GDM1 (cell line): ENCODE data around the gene FAM136A.
"Not testable (repeated sequence)": the region's sequence is repeated elsewhere in the genome, so short reads cannot be mapped to it uniquely, and the experiment has no call there.

Experiments
- DNase-seq: peaks from one replicate; lab custom pipeline; 2025; lab: John Stamatoyannopoulos, UW

Gene FAM136A

DNA sequence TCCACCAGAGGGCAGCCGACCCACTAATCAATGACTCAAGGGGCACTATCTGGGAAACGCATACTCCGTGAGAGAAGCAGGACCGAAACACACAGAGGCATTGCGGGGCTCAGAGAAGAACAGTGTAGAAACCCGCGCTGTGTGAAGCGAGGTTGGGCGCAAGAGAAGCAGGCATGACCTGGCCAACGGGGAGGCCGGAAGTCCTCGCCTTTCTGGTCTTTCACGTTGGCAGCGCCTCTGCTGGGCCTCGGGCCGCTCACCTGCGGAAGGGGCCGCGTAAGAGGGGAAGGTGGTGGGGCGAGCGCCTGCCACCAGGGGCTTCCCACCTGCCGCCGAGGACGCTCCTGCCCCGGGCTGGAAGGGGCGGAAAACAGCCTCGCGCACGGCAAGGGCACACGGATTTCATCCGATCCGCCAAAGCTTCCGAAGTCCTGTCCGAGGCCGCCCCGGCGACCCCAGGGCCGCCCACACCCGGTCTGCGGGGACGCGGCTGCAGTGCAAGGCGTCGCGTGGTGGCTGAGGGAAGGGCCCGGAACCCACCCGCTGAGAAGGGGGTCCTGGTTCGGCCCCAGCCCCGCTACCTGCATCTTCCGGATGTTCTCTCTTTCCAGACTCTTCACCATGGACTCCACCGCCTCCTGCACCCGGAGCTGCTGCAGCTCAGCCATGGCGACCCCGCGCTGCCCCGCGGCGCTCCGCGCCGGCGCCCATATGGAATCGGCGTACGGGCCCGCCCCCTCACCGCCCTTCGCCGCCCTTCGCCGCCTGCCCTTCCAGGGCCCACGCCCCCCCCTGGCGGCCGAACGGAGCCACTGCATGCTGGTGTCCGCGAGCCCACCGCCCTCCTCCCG, at the start of gene FAM136A:
TSS of gene FAM136A (minus strand) at position 724 of the 851 bp plus-strand sequence. CDS start at position 668, 56 bp downstream.
- DNase-seq = peak; percentile 80

- no peak for DNase-seq
These were observed 48.2 kb upstream of the FAM136A start for GRCh38 chr2:70349921-70350685.

GRCh38 chr2:70347831-70348230, 46.0 kb upstream of the FAM136A start:
- no peak for DNase-seq

GRCh38 chr2:70344195-70344594, 42.3 kb upstream of the FAM136A start:
- no peak for DNase-seq

DNA sequence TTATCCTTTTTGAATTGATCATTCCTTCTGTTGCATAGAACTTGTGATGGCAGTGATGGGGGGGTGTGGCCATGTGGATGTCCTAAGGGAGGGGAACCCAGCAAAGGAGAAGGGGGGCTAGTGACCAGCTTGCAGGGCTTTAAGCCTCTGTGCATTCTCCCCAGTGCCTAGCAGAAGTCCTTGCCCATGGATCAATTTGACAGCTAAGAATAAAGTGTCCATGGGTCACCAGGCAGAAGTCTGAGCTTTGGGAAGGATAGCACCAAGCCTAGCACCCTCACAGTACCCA, 39.6 kb upstream of the FAM136A start:
- DNase-seq = no peak

DNA sequence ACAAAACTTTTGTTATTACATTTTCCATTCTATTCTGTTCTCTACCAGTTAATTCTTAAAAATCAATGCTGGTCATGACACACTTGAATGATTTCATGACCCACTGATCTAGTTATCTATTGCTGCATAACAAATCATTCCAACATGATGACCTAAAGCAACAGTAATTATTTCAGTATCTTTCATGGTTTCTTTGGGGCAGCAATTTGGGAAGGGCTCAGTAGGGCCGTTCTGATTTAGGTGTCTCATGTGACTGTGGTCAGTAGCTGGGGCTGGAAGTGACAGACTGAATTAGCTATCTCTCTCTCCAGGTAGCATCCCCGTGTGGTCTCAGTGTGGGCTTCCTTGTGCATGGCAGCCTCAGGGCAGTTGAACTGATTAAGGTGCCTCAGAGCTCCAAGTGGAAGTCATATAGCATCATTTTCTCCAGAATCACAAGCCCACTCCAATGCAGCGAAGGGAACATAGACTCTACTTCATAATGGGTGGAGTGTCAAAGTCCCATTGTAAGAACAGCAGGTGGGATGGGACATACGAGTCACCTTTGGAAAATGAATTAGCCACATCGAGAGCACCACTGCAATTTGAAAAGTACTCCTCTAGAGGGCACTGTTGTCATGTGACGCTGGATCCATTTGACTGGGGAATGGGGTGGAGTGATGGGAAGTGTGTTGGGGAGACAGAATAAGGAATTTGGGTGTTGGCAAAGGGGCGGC, 39.1 kb upstream of the FAM136A start:
- DNase-seq = peak; percentile 4

GRCh38 chr2:70340075-70340474, 38.2 kb upstream of the FAM136A start:
- DNase-seq = no peak

- DNase-seq = no peak
These were observed 34.7 kb upstream of the FAM136A start for GRCh38 chr2:70336552-70336951.

GRCh38 chr2:70331012-70331411, 29.1 kb upstream of the FAM136A start:
- no peak for DNase-seq

DNA sequence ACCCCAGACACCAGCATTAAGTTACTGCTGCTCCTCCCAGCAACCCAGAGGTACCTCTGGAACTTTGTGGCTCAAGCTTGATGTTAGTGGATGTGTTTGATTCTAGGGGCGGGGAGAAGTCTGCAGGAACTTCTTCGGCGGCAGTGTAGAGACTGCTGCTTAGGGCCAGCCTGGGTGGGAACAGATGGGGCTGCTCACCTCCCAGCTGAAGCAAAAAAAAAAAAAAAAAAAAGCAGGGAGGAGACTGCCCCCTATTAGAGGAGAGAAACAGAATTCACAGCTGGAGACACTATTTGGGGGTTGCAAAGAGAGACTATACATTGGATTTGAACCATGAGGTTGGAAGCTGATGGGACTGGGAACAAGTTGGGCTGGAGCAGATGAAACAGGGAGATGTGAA, 28.6 kb upstream of the FAM136A start:
- DNase-seq = no peak

GRCh38 chr2:70328921-70329561, 27.2 kb upstream of the FAM136A start:
- no peak for DNase-seq

DNA sequence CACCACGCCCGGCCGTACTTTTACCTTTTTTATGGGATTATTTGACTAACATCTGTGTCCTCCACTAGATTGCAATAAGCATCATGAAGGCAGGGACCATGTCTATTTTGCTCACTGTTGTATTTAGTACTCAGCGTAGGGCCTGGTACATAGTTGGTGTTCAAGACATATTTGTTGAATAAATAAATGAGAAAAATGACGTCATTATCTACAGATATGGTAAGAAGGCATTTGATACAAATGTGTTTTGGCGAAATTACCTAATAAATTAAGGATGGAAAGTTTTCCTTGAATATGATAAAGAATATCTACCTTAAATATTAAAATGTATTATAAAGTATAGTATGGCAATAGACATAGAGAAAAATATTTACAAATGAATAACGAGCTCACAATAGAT, 24.0 kb upstream of the FAM136A start:
- no peak for DNase-seq

GRCh38 chr2:70322518-70322917, 20.7 kb upstream of the FAM136A start:
- DNase-seq = no peak

GRCh38 chr2:70321370-70321769, 19.5 kb upstream of the FAM136A start:
- DNase-seq = no peak

- no peak for DNase-seq
These were observed 12.8 kb upstream of the FAM136A start for GRCh38 chr2:70314640-70315039.

DNA sequence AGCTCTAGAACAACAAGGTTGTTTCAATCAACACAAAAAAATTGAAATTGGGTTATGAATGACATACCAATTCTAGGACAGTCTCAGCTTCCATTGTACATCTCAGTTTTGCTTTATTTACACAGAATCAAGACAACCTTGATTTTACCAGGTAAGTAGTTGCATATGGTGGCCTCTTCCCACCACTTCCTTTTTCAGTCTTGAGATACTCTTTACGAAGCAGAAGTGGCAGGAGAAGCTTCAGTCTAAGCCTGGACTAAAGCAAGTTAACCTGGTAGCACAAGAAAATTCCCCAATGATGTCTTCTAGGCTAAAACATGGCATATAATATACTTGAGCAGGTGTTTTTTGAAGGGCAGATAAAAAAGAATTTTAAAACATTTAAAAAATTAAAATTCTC, 10.7 kb upstream of the FAM136A start:
- no peak for DNase-seq

DNA sequence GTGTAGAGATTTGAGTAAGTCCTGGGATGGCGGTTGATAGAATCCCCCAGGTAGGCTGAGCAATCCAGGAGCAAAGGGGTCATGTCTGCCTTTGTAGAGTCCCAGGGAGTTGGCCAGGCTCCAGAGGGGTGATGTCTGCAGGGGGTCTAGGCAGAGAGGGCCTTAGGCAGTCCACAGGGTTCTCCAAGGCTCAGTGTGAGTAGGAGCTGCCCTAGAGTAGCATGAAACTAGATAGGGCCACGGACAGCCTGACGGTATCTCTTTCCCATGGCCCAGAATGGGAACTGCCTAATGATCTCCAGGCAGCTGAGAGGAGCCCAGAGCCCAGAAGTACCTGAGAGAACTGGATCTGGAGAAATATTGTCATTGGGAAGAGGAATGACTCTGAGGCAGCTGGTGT, 9.0 kb upstream of the FAM136A start:
- DNase-seq = no peak

DNA sequence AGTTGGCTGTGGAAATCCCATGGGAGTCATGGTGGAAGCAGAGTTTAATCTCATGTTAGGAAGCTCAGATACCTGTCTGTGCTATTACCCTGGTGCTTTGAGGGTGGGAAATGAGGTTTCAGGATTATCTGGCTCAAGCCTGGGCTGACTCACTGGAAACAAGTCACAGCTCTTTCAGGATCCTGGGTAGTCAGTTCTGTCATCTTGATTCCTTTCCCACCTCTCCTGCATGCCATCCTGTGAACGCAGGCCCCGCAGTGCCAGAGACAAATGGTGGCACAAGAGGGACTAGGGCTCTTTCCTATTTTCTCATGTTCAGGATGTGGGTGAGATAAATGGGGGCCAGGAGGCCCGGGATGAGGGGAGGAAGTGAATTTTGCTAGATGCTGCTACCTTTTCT, 3.7 kb upstream of the FAM136A start:
- no peak for DNase-seq

DNA sequence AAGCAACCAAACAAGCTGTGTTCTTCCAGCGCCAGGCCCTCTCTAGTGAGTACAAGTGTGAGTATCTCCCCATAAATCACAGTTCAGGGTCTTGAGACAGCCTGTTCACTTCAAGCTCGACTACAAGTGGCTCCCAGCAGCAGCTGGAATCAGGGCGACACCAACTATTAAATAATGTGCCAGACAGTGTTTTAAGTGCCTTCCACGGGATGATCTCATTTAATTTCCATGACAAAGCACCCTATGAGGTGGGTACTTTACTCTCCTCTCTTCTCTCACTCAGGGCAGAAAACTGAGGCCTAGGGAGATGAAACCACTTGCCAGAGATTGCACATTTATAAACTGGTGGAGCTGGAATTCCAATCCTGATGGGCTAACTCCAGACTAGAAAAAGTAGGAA, 2.6 kb upstream of the FAM136A start:
- no peak for DNase-seq

DNA sequence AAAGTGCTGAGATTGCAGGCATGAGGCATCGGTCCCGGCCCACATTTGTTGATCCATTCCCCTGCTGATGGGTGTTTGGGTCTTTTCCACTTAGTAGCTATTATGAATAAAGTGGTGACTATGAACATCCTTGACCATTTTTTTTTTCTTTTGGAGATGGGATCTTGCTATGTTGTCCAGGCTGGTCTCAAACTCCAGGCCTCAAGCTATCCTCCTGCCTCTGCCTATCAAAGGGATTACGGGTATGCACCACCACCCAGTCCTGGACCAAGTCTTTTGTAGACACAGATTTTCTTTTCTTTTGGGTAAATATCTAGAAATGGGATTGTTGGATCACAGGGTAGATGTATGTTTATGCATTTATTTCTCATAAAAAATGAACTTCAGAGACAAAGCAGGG, 1.3 kb upstream of the FAM136A start:
- no peak for DNase-seq

DNA sequence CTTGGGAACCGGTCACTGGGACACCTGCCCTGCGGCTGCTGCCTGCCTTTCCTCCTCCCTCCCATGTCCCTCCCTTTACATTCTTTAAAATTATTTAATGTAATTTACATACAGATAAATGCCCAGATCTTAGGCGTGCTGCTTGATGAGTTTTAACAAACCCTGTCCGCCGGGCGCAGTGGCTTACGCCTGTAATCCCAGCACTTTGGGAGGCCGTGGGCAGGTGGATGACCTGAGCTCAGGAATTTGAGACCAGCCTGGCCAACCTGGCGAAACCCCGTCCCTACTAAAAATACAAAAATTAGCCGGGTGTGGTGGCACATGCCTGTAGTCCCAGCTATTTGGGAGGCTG, 304 bp upstream of the FAM136A start:
- DNase-seq = not testable (repeated sequence)

- no peak for DNase-seq
These were observed 1.0 kb downstream of the FAM136A start for GRCh38 chr2:70300771-70301343.
